Lower leg skin (tissue), 4 donors: ENCODE data around the gene ABAT. TPM values are rescaled to one million over a fixed set of nuclear protein-coding genes. Genes with fewer than 3 reads are reported as not detected.

Experiments
- DNase-seq, 2 donors: peaks; one replicate each; pipeline ENCODE4 v3.0.0-alpha.2; 2019; ENCODE audit warnings: low spot score in 2 of 2
- H3K4me3 ChIP-seq: fragments of 200-600 bp; sonication (generic); 2 replicates; pipeline ENCODE4 v1.5.1; 2017; ENCODE audit warnings: mild to moderate bottlenecking, low read depth; ENCODE audit not compliant: poor library complexity, severe bottlenecking
- CTCF ChIP-seq, 3 donors: fragments of 450-650 bp; IDR thresholded peaks; one replicate each; pipeline ENCODE4 v1.5.1; 2016; ENCODE audit warnings: antibody characterized with exemption in 3 of 3, mild to moderate bottlenecking in 3 of 3, moderate library complexity in 2 of 3
- POLR2A ChIP-seq, 2 donors: fragments of 450-650 bp; IDR thresholded peaks; one replicate each; pipeline ENCODE4 v1.6.1; 2016 to 2017; ENCODE audit warnings: antibody characterized with exemption in 2 of 2, mild to moderate bottlenecking in 1 of 2, moderate library complexity in 1 of 2
- WGBS, 2 donors: methylation state at CpG; one replicate each; pipeline ENCODE4 v1.1.5; 2018; 5-methylcytosine and 5-hydroxymethylcytosine counted together
- intact Hi-C: fragments of 100-400 bp; cut with DNase I; formaldehyde crosslinking; loops from one replicate; pipeline ENCODE4 v1.15.0; 2023; ENCODE audit warnings: low total_unique reads
- total RNA-seq, 4 donors: library from RNA; depleted of rRNA; stranded (reverse); fragments of >200 nt; gene quantifications; one replicate each; pipeline ENCODE4 v1.1.0, GENCODE V29; 2016

ABAT gene
- total RNA-seq, 4 donors from 2014 or later: 1.5 to 5.1 (median 2.6) TPM

DNA sequence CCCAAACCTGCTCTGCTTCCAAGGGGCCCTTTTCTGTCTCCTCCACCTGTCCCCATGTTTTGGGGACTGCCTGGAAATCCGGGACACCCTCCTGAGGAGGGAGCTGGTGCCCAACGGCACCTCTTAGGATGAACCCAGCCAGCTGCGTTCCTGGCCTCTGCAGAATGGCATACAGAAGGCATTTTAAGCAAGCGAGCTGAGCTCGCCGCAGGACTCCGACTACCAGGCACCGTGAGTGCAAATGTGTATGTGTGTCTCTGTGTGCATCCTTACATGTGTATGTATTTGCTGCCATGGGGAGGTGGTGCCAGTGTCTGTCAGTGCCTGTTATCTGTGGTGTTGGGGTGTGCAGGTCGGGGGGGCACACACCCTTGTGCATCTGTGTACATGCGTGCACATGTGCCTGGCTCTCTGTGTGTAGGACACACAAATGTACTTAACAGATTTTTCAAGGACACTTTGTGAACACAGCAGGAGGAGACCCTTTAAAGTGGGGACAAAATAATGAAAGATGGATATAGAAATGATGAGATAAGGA is 39.3 kb downstream of the ABAT start:
- intact Hi-C loops: no loop called here
- H3K4me3 ChIP-seq: no peak overlapping the region
- 87 to 89% methylated on average over 10 of the region's 10 CpGs for WGBS, 2 donors
- TF ChIP-seq POLR2A (IDR thresholded peaks at IDR 0.05) (no peak), CTCF (IDR thresholded peaks at IDR 0.05) (no peak)
- DNase-seq: no peak

DNA sequence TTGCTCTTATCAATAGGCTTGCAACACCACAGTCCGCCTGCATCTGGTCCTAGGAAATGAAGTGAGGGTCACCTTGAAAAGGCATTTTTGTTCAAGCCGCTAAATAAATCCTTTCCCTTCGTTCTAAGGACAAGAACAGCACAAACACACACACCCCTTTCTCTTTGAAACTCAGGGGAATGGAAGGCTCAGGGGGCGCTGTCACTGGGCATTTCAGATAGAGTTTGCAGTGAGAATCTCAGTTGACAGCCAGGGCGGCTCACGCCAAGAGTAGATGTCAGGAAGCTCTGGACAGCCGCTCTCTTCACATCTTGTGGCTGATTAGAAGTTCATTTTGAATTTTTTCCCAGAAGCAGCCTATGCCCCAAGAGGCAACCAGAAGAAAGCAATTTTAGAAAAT is 39.8 kb downstream of the ABAT start:
- no peak overlapping the region for H3K4me3 ChIP-seq
- WGBS, 2 donors: 92 to 96% methylated on average over 7 of the region's 7 CpGs
- DNase-seq: no peak
- TF ChIP-seq CTCF (IDR thresholded peaks at IDR 0.05): no peak
- TF ChIP-seq POLR2A (IDR thresholded peaks at IDR 0.05): no peak
- intact Hi-C loops: no loop called here

DNA sequence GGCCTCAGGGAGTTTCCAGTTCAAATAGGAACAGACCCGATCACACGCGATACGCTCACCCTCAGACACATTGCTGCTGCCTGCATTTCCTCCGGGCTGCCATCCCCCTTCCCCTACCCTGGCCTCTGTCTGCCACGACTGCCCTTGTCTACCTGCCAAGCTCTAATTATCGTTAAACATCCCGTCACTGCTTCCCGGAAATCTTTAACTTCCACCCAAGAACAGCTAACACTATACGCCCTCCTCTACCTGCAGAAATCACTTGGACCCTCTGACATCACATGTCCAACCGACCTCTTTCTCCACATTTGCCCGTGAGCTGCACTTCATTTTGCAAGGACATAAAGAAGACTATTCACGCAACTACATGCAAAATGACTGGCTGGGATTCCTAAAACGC is 40.4 kb downstream of the ABAT start:
- intact Hi-C loops: no loop called here
- no peak for DNase-seq
- H3K4me3 ChIP-seq: no peak overlapping the region
- WGBS, 2 donors: 68 to 73% methylated on average over 14 of the region's 14 CpGs
- TF ChIP-seq POLR2A (IDR thresholded peaks at IDR 0.05) (no peak), CTCF (IDR thresholded peaks at IDR 0.05) (no peak)

DNA sequence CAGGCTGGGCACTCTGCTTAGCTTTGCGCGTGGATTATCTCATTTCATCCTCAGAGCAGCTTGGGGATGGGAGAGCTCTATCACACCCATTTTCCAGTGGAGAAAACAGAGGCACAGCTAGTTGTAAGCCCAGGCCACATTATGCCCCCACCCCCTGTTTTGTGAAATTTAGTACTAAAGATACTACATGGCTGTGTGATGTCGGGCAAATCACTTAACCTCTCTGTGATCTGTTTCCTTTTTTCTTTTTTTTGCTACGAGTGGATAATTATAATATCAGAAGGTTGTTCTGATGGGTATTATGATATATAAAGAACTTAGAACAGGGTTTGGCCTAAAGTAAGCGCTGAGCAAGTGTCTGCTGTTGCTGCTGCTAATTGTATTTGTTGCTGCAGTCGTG is 41.6 kb downstream of the ABAT start:
- TF ChIP-seq CTCF (IDR thresholded peaks at IDR 0.05) (no peak), POLR2A (IDR thresholded peaks at IDR 0.05) (no peak)
- DNase-seq: no peak
- 93 to 95% methylated on average over 6 of the region's 6 CpGs for WGBS, 2 donors
- intact Hi-C loops: no loop called here
- no peak overlapping the region for H3K4me3 ChIP-seq

DNA sequence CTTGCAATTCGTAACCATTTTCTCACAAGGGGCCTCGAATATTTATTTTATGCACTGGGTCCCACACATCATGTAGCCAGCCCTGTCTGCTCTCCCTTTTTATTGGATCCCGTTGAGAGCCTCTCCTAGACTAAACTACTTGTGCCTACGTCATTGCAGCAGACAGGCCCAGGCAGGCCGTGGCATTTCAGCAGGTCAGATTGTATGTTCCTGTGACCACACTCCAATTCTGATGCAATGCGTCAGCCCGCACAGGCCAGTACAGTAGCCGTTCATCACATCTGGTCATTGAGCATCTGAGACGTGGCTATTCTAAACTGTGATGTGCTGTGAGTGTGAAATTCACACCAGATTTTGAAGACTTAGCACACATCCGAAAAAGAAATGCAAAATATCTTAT is 42.2 kb downstream of the ABAT start:
- 77 to 88% methylated on average over 10 of the region's 10 CpGs for WGBS, 2 donors
- DNase-seq: no peak
- H3K4me3 ChIP-seq: no peak overlapping the region
- intact Hi-C loops: no loop called here
- TF ChIP-seq CTCF (IDR thresholded peaks at IDR 0.05) (no peak), POLR2A (IDR thresholded peaks at IDR 0.05) (no peak)

- 91 to 97% methylated on average over 2 of the region's 2 CpGs for WGBS, 2 donors
- intact Hi-C loops: no loop called here
- no peak for TF ChIP-seq POLR2A (IDR thresholded peaks at IDR 0.05)
- no peak for TF ChIP-seq CTCF (IDR thresholded peaks at IDR 0.05)
- no peak for DNase-seq
- H3K4me3 ChIP-seq: no peak overlapping the region
These were observed 43.1 kb downstream of the ABAT start for GRCh38 chr16:8717469-8717868.
